Thoracic aorta (tissue), 2 donors: Measurements from ENCODE around the gene IQSEC2. TPM values are rescaled to one million over a fixed set of nuclear protein-coding genes. Genes with fewer than 3 reads are reported as not detected.

ENCODE experiments used
- ATAC-seq: fragments of 150-250 bp; one replicate; pipeline ENCODE4 v1.8.0; 2017; ENCODE audit warnings: low read depth; ENCODE audit not compliant: insufficient number of reproducible peaks, low FRiP score
- DNase-seq: peaks from one replicate; pipeline ENCODE4 v3.0.0-alpha.2; 2020; ENCODE audit warnings: low spot score
- H3K27ac ChIP-seq, 2 donors: fragments of 200-600 bp; sonication (generic); 1 replicate in 1 of 2; 2 replicates in 1 of 2; pipeline ENCODE4 v1.5.1; 2016; ENCODE audit warnings: mild to moderate bottlenecking in 2 of 2, moderate library complexity in 2 of 2
- H3K27me3 ChIP-seq: fragments of 200-600 bp; sonication (generic); replicated peaks from 2 replicates; pipeline ENCODE4 v1.6.0; 2016; ENCODE audit warnings: mild to moderate bottlenecking; ENCODE audit not compliant: insufficient read depth
- H3K36me3 ChIP-seq: fragments of 200-600 bp; sonication (generic); one replicate; pipeline ENCODE4 v1.5.1; 2016
- H3K4me1 ChIP-seq, 2 donors: fragments of 200-600 bp; sonication (generic); 1 replicate in 1 of 2; 2 replicates in 1 of 2; pipeline versions ENCODE4 v1.5.1 to v1.6.0; 2016; ENCODE audit warnings: low read depth in 2 of 2, mild to moderate bottlenecking in 1 of 2; ENCODE audit not compliant: control insufficient read depth in 1 of 2
- H3K4me3 ChIP-seq: fragments of 200-600 bp; sonication (generic); 2 replicates; pipeline ENCODE4 v1.5.1; 2016; ENCODE audit warnings: mild to moderate bottlenecking
- H3K9me3 ChIP-seq: fragments of 200-600 bp; sonication (generic); 2 replicates; pipeline ENCODE4 v1.5.1; 2016
- total RNA-seq, 2 donors: library from RNA; depleted of rRNA; stranded (reverse); fragments of >200 nt; gene quantifications; one replicate each; pipeline versions ENCODE4 v1.1.0 to v1.2.3, GENCODE V29; 2016
- TF ChIP-seq, protein P1 (sequence below): fragments of 200-600 bp; sonication (generic); IDR thresholded peaks from one replicate; pipeline ENCODE4 v1.5.1; 2019; ENCODE audit warnings: antibody characterized with exemption

IQSEC2 gene
- total RNA-seq, 2 donors from 2014 or later, result 12.2 to 21.1 TPM

DNA sequence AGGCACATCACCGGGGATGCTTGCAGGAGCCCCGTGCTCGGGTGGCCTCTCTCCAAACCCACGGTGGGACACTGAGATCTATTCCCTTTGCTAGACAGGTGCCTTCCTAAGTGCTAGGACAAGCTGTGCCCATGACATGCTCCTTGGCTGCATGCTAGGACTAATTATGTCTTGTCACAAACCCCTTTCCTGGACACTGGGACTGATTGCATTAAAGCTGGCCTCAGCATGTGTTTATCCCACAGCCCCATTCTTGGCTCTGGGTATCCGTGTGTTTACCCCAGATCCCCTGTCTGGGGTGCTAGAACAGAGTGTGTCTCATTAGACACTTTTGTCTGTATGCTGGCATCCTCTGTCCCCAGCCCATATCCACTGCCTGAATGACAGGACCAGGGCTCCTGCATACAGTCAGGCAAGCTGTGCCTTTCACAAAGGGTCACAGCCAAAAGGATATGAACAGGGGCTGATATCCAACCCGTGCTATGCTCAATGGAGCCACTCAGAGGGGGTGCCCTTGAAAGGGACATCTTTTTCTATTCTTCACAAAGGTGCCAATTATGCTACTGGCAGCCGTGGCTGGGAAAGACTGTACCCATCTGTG is 9.2 kb upstream of the IQSEC2 start:
- Histone ChIP-seq H3K4me1 (peaks cover 4 to 12% of the 10 kb centered on the region in 2 donors), H3K9me3 (no peaks in the 10 kb centered on the region), H3K4me3 (no peak overlapping the region), H3K27me3 (no peaks in the 10 kb centered on the region), H3K36me3 (no peaks in the 10 kb centered on the region), H3K27ac (no peak overlapping the region)
- no peak for ATAC-seq
- TF ChIP-seq, protein P1, sequence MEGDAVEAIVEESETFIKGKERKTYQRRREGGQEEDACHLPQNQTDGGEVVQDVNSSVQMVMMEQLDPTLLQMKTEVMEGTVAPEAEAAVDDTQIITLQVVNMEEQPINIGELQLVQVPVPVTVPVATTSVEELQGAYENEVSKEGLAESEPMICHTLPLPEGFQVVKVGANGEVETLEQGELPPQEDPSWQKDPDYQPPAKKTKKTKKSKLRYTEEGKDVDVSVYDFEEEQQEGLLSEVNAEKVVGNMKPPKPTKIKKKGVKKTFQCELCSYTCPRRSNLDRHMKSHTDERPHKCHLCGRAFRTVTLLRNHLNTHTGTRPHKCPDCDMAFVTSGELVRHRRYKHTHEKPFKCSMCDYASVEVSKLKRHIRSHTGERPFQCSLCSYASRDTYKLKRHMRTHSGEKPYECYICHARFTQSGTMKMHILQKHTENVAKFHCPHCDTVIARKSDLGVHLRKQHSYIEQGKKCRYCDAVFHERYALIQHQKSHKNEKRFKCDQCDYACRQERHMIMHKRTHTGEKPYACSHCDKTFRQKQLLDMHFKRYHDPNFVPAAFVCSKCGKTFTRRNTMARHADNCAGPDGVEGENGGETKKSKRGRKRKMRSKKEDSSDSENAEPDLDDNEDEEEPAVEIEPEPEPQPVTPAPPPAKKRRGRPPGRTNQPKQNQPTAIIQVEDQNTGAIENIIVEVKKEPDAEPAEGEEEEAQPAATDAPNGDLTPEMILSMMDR, result no peak
- DNase-seq, result no peak

DNA sequence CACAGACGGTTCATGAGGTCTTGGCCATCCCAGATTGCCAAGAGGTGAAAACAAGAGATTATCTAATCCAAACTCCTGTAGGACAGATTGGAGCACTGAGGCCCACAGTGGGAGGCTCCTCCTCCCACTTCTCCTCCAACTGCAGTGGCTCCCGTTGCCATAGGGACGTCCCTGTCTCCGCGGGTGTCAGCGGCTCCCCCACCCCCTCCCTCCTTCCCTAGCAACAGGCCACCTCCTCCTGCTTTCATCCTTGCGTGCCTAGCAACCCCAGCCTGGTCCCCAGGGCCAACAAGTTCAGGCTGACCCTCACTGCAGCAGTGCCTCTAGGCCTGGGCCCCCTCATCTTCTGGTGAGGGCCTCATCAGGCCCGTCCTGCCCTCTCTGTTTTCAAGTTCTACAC is 6.8 kb upstream of the IQSEC2 start:
- Histone ChIP-seq H3K27me3 (no peaks in the 10 kb centered on the region), H3K9me3 (no peaks in the 10 kb centered on the region), H3K4me1 (peaks cover 4 to 12% of the 10 kb centered on the region in 2 donors), H3K27ac (peak overlapping the region in 1 of 2 donors; percentile 57), H3K36me3 (no peaks in the 10 kb centered on the region), H3K4me3 (no peak overlapping the region)
- TF ChIP-seq, protein P1, result no peak
- DNase-seq (no peak), ATAC-seq (no peak)

DNA sequence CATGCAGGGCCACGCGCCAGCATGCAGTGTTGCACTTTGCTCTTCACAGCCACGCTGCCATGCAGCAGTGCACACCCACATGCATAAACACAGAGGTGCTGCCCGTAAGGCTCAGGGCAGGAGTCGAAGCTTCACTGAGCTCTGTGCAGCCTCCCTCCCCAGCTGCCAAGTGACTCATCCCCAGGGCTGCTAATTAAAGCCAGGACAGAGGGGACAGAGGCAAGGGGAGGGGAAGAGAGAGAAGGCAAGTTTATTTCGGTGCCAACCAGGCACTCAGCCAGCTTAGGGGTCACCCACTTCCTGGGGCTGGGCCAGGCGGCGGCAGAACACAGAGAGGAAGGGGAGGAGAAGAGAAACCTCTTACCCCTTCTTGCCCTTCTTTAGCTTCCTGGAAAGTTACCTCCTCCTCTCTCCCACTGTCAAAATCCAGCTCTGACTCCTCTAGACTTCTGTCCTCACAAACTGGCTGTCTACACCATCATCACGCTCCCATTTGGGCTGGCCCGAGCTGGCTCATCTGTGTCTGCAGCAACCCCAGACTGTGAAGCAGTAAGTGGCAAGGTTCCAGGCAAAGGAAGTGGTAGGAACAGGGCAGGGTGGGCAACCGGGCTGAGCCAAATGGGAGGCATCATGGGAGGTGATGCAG is 6.2 kb upstream of the IQSEC2 start:
- Histone ChIP-seq H3K4me1 (peaks cover 4 to 15% of the 10 kb centered on the region in 2 donors), H3K27me3 (no peaks in the 10 kb centered on the region), H3K4me3 (peak overlapping the region; percentile 16), H3K27ac (peak overlapping the region in 1 of 2 donors; percentile 57), H3K36me3 (no peaks in the 10 kb centered on the region), H3K9me3 (no peaks in the 10 kb centered on the region)
- ATAC-seq, result no peak
- TF ChIP-seq, protein P1, result no peak
- DNase-seq, result peak; percentile 7

DNA sequence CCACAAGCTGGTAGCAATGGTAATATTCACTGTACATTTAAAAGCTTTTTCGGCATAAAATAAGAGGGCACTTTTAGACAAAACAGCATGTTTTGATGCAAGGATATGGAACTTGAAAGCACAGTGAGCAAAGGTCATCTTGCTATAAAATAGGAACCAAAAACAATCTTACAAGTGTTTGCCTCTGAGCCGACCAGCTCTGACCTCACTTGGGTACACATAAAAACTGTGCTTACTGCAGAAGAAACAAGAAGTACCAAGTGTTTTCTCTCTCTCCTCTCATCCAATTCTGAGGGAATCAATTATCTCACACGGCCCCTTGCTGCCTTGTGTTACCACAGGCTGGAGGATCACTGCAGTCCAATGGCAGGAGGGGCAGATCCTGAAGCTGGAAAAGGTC is 4.8 kb upstream of the IQSEC2 start:
- Histone ChIP-seq H3K4me3 (no peak overlapping the region), H3K4me1 (peaks cover 8 to 26% of the 10 kb centered on the region in 2 donors), H3K9me3 (no peaks in the 10 kb centered on the region), H3K27me3 (no peaks in the 10 kb centered on the region), H3K36me3 (no peaks in the 10 kb centered on the region), H3K27ac (no peak overlapping the region)
- DNase-seq (no peak), ATAC-seq (no peak)
- TF ChIP-seq, protein P1, result no peak

DNA sequence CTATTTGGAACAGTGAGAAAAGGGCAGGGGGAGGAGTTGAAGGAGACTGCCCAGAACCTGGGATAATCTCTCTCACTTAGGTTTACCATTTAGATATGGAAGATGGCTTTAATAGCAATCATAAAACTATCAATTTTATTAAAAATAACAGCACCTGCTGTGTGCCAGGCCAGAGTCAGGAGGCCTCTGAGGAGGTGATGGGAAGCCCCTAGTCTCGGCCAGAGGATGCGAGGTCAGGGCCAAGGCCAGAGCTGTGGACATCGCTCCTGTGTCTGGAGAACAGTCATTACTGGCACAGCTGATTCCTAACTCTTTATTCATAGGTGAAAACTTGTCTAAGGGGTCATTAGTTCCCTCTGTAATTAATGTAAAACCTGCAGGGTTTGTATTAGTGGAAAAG is 4.2 kb upstream of the IQSEC2 start:
- H3K36me3 ChIP-seq, result no peaks in the 10 kb centered on the region
- ATAC-seq (no peak), DNase-seq (no peak)
- no peaks in the 10 kb centered on the region for H3K27me3 ChIP-seq
- TF ChIP-seq, protein P1, result no peak
- H3K4me1 ChIP-seq, result peaks cover 9 to 31% of the 10 kb centered on the region in 2 donors
- H3K27ac ChIP-seq, result no peak overlapping the region
- H3K4me3 ChIP-seq, result no peak overlapping the region
- H3K9me3 ChIP-seq, result no peaks in the 10 kb centered on the region
